Activated naive CD8-positive, alpha-beta T cell treated with anti-CD3 and anti-CD28 coated beads, Interleukin-2, amount 10 ng/mL, durations not matched to agents 7 days and 5 days (primary cell): ENCODE data around the gene SMIM10L2A. TPM values are rescaled to one million over a fixed set of nuclear protein-coding genes. Genes with fewer than 3 reads are reported as not detected.
"Not testable (repeated sequence)": the region's sequence is repeated elsewhere in the genome, so short reads cannot be mapped to it uniquely, and the experiment has no call there.

Source experiments
- ATAC-seq: fragments of 150-1000 bp; cut with Tn5 transposase; one replicate; pipeline ENCODE4 v1.10.0; 2021; ENCODE audit warnings: low read depth, moderate library complexity
- POLR2A ChIA-PET: fragments of 350-600 bp; sonication (Branson Sonifier 250); formaldehyde crosslinking; loops from one replicate; lab custom pipeline; 2021; ENCODE audit warnings: antibody characterized with exemption; lab: Charles Lee
- DNase-seq: peaks from one replicate; pipeline ENCODE4 v3.0.0; 2021
- H3K27ac Mint-ChIP-seq: one replicate; pipeline ENCODE4 v1.8.0; 2022; ENCODE audit warnings: mild to moderate bottlenecking, mixed read lengths
- H3K27me3 Mint-ChIP-seq: one replicate; pipeline ENCODE4 v1.8.0; 2022; ENCODE audit warnings: mild to moderate bottlenecking, moderate library complexity, mixed read lengths
- H3K36me3 Mint-ChIP-seq: one replicate; pipeline ENCODE4 v1.8.0; 2021; ENCODE audit warnings: mild to moderate bottlenecking, mixed read lengths
- H3K4me1 Mint-ChIP-seq: one replicate; pipeline ENCODE4 v1.8.0; 2021; ENCODE audit warnings: mixed read lengths
- H3K4me3 Mint-ChIP-seq: one replicate; pipeline ENCODE4 v1.8.0; 2022; ENCODE audit warnings: mild to moderate bottlenecking, moderate library complexity, mixed read lengths
- H3K9me3 Mint-ChIP-seq: one replicate; pipeline ENCODE4 v1.8.0; 2021; ENCODE audit warnings: mixed read lengths
- total RNA-seq, 2 experiments: library from RNA; stranded (reverse); gene quantifications; one replicate each; pipeline ENCODE4 v1.2.3, GENCODE V29; 2021

The SMIM10L2A gene
- total RNA-seq, 2 experiments from 2014 or later, result 1.8 to 2.0 TPM

DNA sequence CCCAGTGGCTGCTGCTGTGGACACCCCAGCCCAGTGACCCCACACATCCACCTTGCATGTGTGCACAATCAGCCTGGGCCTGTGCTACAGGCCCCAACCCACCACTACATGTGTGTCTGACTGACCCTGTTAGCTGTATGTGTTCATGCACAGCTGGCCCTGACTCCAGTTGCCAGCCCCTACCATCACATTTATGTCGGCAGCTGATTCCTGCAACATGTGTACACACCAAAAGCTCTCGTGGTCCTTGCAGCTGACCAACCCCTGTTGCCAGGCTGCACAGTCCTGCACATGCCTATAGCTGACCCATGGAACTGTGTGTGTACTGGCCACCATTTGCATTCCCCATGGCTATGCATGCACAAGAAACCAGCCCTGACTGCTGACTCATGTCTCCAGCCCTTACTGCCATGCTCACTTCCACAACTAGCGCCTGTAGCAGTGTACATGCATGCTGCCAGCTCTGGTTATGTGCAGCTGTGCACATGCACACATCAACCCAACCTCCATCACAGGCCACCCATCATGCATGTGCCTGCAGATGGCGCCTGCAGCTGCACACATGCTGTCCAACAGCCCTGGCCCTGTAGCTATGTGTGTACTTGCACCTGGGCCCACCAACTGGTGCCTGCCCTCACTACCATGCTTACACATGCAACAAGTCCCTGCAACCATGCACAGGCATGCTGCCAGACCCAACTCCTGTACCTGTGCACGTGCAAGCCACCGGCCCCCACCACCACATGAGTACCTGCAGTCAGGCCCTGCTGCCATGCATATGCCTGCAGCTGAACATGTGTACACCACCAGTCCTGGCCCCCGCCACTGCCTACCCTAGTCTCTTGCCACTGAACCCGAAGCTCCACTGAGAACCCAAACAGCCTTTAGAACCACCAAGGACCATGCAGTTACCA lies 28.1 kb downstream of the SMIM10L2A start:
- no peaks in the 10 kb centered on the region for H3K27me3 Mint-ChIP-seq
- no peak for DNase-seq
- H3K27ac Mint-ChIP-seq, result no peak overlapping the region
- no peaks in the 10 kb centered on the region for H3K36me3 Mint-ChIP-seq
- POLR2A ChIA-PET, result no interaction called here
- ATAC-seq, result no peak
- H3K4me3 Mint-ChIP-seq, result no peak overlapping the region
- H3K9me3 Mint-ChIP-seq, result no peaks in the 10 kb centered on the region
- H3K4me1 Mint-ChIP-seq, result no peaks in the 10 kb centered on the region

DNA sequence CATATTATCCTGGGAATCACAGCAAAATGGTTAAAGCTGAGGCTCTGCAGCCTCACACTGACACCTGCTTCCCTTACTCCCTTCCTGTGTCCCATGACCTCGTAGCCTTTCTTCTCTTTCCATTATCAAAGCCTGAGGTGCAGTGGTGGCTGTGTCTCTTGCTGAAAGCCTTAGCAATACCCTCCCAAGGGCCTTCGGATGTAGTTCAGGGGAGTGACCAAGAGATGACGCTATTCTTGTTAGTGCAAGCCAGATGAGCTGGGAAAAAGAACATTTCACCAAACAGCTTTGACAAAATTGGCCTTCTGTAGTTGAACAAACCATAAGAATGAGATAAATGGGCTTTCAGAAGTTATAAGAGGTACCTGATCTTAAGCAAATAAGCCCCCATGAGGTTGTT lies 31.6 kb downstream of the SMIM10L2A start:
- no peak overlapping the region for H3K27ac Mint-ChIP-seq
- no peaks in the 10 kb centered on the region for H3K27me3 Mint-ChIP-seq
- no peaks in the 10 kb centered on the region for H3K36me3 Mint-ChIP-seq
- no peaks in the 10 kb centered on the region for H3K9me3 Mint-ChIP-seq
- H3K4me3 Mint-ChIP-seq, result no peak overlapping the region
- ATAC-seq (no peak), DNase-seq (no peak)
- H3K4me1 Mint-ChIP-seq, result no peaks in the 10 kb centered on the region
- POLR2A ChIA-PET, result no interaction called here

DNA sequence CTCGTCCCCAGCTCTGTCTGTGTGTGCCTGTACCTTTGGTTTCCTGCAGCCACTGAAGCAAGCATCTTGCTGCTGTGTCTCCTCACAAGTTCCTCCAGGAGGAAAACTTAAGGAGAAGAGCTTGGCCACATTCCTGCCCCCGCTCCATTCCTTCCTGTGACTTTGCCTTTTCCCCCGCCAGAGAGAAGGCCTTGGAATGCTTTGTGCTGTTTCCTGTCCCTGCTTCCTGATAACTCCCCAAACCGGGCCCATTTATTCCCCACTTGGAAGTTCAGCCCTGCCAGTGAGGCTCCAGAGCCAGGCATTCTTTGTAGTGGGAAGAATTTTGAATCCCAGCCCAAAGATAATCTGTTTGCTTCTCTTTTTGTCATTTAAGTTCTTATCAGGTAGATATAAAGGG lies 33.1 kb downstream of the SMIM10L2A start:
- no peak overlapping the region for H3K4me3 Mint-ChIP-seq
- peaks cover 2% of the 10 kb centered on the region for H3K27me3 Mint-ChIP-seq
- no peaks in the 10 kb centered on the region for H3K36me3 Mint-ChIP-seq
- ATAC-seq, result no peak
- H3K9me3 Mint-ChIP-seq, result no peaks in the 10 kb centered on the region
- no peak for DNase-seq
- no peak overlapping the region for H3K27ac Mint-ChIP-seq
- no peaks in the 10 kb centered on the region for H3K4me1 Mint-ChIP-seq
- POLR2A ChIA-PET, result no interaction called here

DNA sequence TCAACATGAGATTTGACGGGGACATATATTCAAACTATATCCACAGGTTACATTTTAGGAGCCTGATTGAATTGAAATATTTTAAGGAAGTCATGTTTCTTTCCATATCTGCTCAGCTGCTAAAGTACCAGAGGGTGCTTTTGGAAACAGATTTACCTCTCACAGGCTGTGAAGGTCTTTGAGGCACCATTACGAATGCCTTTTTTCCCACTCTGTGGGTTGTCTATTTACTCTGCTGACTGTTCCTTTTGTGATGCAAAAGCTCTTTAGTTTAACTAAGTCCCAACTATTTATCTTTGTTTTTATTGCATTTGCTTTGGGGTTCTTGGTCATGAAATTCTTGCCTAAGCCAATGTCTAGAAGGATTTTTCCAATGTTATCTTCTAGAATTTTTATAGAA lies 40.0 kb downstream of the SMIM10L2A start:
- ATAC-seq, H3K27me3 Mint-ChIP-seq, H3K4me3 Mint-ChIP-seq, H3K4me1 Mint-ChIP-seq, H3K36me3 Mint-ChIP-seq, DNase-seq, POLR2A ChIA-PET, H3K27ac Mint-ChIP-seq, H3K9me3 Mint-ChIP-seq: not testable (repeated sequence)

DNA sequence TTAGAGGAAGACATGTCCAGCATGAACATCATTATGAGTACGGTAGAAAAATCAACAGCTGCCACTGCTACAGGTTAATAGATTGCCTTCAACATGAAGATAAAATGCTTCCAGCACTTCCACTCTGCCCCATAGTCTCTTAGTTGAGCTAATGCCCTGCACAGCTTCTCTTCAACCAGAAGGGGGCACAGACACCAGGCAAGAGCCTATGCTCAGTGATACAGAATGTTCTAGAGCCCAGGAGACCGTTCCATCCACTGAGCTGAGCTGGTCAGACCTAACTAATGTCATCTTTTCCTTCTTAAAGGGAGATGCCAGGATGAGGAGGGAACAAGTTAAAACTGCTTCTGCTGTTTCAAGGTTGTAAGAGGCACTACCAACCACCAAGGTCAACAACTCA lies 42.2 kb downstream of the SMIM10L2A start:
- no peak for ATAC-seq
- Mint-ChIP-seq H3K27ac (no peak overlapping the region), H3K36me3 (peaks cover 2% of the 10 kb centered on the region), H3K4me1 (no peaks in the 10 kb centered on the region), H3K27me3 (peaks cover 3% of the 10 kb centered on the region), H3K4me3 (no peak overlapping the region), H3K9me3 (no peaks in the 10 kb centered on the region)
- POLR2A ChIA-PET, result no interaction called here
- no peak for DNase-seq

DNA sequence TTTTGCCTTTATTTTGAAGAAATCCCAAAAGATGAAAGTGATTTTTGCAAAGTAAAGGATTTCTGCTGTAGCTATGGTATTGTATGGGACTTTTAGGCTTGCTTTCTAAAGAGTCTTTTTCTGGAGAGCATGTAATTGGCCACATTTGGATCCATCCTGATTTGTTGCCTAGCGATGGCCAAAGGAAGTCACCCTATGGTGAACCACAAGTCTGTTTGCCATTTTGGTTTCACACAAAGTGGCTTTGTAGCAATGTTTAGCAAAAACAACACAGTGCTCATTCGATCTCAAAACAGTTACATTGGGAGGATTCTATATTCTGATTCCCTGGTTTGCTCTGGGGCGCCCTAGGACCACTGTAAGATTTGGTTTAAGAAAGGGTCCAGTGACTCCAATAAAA lies 54.6 kb downstream of the SMIM10L2A start:
- Mint-ChIP-seq H3K4me3 (peak overlapping the region; percentile 16), H3K27me3 (peaks cover 2% of the 10 kb centered on the region), H3K4me1 (peaks cover 10% of the 10 kb centered on the region), H3K27ac (no peak overlapping the region), H3K36me3 (no peaks in the 10 kb centered on the region), H3K9me3 (no peaks in the 10 kb centered on the region)
- no peak for ATAC-seq
- no peak for DNase-seq
- POLR2A ChIA-PET, result interaction anchor here (0.7 kb wide), 1 partner anchor 56 kb away, joined by 3 read pairs; no protein-coding TSS in a partner anchor

DNA sequence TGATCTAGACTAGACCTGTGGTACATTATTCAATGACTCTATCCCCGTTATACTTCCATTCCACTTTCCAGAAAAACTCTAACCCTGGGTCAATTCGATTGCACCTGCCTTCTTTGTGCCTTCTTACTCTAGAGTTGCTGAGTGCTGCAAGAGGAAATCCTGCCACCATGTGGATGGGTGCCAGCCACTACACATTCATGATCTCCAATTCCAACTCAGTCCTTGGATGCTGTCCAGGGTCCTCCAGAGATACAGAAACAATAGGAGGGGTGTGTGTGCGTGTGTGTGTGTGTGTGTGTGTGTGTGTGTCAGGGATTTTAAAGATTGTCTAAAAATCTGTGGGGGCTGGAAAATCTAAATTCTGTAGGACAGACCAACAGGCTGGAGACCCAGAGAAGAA lies 55.8 kb downstream of the SMIM10L2A start:
- H3K4me3 Mint-ChIP-seq, result peak overlapping the region; percentile 24
- no peak overlapping the region for H3K27ac Mint-ChIP-seq
- H3K36me3 Mint-ChIP-seq, result no peaks in the 10 kb centered on the region
- no peaks in the 10 kb centered on the region for H3K9me3 Mint-ChIP-seq
- H3K27me3 Mint-ChIP-seq, result no peaks in the 10 kb centered on the region
- peak; percentile 25 for DNase-seq
- H3K4me1 Mint-ChIP-seq, result peaks cover 10% of the 10 kb centered on the region
- ATAC-seq, result peak; percentile 78
- POLR2A ChIA-PET, result no interaction called here

Other genes starting within 250 kb of the SMIM10L2A start
- not detected for gene ETDA, start 169.9 kb upstream of the SMIM10L2A start, total RNA-seq
- not detected for gene ETDC, start 112.5 kb upstream of the SMIM10L2A start, total RNA-seq
- gene ZNF75D, start 77.8 kb upstream of the SMIM10L2A start, total RNA-seq, result 10 to 100 TPM; 15.0 to 17.9 TPM
- 1 to 10 TPM; 6.5 to 6.7 TPM for gene ZNF449, start 77.1 kb upstream of the SMIM10L2A start, total RNA-seq
- 10 to 100 TPM; 31.7 to 33.2 TPM for gene INTS6L, start 98.7 kb downstream of the SMIM10L2A start, total RNA-seq